HT1080 (cell line): Measurements from ENCODE around the gene LCTL. TPM values are rescaled to one million over a fixed set of nuclear protein-coding genes. Genes with fewer than 3 reads are reported as not detected.

ENCODE experiments used
- DNase-seq: peaks from one replicate; pipeline ENCODE4 v3.0.0-alpha.2; 2015; ENCODE audit warnings: low read depth
- polyA plus RNA-seq, 2 experiments: library from polyadenylated mRNA; depleted of rRNA; stranded (reverse); fragments of >200 nt; gene quantifications; 2 replicates each; pipeline ENCODE4 v1.2.3, GENCODE V29; 2015
- total RNA-seq: library from RNA; depleted of rRNA; stranded (reverse); fragments of >200 nt; shearing (Covaris generic); gene quantifications from 2 replicates; pipeline ENCODE4 v1.2.3, GENCODE V29; 2014; rRNA removed

LCTL gene, protein sequence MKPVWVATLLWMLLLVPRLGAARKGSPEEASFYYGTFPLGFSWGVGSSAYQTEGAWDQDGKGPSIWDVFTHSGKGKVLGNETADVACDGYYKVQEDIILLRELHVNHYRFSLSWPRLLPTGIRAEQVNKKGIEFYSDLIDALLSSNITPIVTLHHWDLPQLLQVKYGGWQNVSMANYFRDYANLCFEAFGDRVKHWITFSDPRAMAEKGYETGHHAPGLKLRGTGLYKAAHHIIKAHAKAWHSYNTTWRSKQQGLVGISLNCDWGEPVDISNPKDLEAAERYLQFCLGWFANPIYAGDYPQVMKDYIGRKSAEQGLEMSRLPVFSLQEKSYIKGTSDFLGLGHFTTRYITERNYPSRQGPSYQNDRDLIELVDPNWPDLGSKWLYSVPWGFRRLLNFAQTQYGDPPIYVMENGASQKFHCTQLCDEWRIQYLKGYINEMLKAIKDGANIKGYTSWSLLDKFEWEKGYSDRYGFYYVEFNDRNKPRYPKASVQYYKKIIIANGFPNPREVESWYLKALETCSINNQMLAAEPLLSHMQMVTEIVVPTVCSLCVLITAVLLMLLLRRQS
- 14.5 and 14.6 TPM in 2 replicates for total RNA-seq
- 6.9 and 7.8 TPM in 2 replicates for polyA plus RNA-seq (2015; cell fraction: cytosol; rRNA removed)
- polyA plus RNA-seq (2015; cell fraction: nucleus; rRNA removed) = 6.9 and 8.7 TPM in 2 replicates

DNA sequence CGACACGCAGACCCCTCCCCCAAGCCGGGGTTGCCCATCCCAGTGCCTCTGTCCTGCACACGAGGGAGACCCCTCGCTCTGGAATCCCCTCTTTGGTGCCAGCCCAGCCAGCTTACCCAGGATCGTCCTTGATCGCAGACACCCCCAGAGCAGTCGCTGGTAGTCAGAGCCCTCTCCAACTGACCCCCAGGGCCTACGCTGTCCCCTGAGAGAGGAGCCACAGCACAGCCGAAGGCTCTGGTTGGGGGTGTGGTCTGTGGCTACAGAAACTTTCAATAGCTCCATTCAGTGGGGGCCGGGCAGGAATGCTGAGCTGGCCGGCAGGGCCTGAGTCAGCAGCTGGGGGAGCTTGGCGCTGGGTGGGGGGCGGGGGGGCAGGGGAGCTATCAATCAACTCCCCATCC lies at the start of gene LCTL:
Gene LCTL, minus strand, starts transcription at position 258 of the 404 bp plus-strand sequence. CDS start 633 bp downstream, outside the sequence.
- peak; percentile 83 for DNase-seq

DNA sequence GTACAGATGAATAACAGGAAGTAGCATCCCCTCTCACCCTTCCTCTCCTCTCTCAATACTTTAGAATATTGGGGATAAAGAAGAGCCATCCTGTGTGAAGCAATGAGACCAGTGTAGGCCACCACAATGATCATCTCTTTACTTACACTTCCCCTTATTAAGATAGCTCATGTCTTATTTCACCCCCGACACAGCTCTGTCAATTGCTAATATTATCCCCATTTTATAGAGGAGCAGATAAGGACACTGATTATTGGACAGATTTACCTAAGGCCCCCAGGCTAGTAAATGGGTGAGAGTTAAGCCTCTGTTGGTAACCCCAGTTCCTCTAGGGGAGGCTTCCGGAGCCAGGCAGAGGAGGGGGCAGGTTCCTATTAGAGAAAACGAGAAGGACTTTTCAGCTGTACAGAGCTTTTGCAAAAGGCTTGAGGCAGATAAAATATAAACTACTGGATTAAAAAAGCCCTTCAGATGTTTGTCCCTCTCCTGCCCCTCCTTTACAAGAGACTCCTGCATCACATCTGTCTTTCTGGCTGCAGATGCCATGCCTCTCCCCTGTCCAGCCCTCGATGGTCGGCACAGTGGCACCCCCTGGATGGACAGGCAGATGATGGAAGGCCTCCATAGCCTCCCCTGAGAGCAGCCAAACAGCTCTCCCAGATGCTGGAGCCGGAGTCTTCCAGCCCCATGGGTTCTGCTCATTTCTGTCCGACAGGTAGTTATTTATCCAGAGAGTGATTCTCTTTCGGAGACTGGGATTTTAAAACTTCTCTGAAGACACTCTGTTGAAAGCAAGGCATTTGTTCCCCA lies 49.4 kb upstream of the LCTL start:
- DNase-seq = no peak

DNA sequence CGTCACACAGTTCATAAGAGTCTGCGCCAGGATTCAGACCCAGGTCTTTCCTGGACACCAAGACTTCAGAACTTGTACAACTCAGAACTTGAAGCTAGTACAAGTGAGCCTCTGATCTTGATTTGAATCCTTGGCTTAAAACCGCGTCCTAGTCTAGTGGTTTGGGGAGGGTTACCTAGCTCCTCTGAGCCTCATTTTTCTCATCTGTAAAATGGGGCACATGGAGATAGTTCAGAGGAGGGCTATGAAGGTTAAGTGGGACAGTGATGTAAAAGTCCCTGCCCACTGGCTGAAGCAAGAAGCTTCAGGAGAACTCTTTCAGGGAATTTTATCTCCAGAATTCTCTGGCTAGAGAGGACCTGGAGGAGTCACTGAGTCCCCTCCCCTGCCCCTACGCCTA lies 48.7 kb upstream of the LCTL start:
- DNase-seq = no peak

DNA sequence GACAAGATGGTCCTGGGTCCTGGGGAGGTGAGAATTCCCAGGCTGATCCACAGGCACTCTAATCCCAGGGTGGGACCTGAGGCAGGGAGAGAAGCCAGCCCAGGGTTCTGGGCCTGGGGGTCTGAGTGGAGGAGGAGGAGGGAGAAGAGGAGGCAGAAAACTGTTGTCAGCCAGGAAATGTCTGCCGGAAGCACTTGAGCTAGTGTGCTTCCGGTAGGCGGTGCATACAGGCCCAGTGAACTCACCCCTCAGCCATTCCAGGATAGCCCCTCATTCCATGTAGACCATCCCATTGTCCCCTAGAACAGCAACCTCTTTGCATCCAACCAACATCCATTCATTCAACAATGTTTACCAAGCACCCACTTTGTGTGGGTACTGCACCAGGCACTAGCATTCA lies 47.9 kb upstream of the LCTL start:
- DNase-seq = no peak

DNA sequence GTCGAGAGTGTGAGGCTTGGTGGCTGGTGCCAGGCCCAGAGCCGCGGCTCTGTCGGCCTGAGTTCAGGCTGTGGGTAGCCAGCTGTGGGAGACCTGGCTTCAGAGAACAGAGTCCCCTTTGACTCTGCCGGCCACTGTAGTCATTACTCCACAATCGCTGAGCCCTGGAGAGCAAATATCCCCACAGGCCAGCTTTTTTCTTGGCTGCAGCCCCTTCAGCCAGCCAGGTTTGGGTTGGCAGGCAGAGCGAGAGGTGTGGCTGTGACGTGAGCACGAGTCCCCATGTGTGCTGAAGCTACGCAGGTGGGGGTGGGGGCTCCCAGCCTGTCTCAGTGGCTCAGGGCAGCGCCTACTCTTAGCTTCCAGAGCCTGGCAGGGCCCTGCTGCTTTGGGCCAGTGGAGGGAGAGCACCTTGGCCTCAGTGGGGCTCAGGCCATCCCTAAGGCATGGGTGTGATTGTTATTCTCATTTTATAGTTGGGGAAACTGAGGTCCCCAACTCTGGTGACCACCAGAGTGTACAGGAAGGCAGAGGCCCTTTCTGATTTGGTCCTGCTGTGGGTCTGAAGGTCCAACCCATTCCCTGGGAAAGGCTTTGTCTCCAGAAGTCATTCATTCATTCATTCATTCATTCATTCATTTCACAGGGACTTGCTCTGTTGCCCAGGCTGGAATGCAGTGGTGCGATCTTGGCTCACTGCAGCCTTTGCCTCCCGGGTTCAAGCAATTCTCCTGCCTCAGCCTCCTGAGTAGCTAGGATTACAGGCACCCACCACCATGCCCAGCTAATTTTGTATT lies 45.7 kb upstream of the LCTL start:
- DNase-seq = no peak

DNA sequence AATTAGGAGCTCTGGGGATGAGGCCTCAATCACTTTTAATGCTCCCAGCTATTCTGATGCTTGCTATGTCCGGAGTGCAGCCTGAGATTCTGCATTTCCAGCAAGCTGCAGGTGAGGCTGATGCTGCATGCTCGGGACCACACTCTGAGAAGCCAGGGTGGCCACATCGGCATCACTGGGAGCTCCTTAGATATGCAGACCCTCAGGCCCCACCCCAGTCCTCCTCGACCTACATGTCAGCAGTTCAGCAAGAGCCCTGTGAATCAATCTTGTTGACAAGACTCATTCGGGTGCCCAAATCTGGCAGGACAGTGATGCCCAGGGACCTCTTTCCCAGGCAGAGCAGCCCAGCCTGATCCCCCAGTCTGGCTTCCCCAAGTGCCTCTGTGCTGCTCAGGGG lies 44.1 kb upstream of the LCTL start:
- no peak for DNase-seq

DNA sequence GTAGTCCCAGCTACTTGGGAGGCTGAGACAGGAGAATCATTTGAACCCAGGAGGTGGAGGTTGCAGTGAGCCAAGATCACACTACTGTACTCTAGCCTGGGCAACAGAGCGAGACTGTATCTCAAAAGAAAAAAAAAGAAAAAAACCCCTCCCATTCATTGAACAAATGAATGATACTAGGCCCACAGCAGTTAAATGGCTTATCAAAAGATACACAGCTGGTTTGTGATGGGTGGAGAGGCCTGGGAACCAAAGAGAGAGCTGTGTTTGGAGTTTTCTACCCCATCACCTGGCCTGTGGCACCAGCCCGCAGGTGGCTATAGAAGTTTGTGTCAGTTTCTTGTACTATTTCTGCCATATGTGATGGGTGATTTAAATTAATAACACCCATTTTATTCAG lies 43.1 kb upstream of the LCTL start:
- DNase-seq = no peak

DNA sequence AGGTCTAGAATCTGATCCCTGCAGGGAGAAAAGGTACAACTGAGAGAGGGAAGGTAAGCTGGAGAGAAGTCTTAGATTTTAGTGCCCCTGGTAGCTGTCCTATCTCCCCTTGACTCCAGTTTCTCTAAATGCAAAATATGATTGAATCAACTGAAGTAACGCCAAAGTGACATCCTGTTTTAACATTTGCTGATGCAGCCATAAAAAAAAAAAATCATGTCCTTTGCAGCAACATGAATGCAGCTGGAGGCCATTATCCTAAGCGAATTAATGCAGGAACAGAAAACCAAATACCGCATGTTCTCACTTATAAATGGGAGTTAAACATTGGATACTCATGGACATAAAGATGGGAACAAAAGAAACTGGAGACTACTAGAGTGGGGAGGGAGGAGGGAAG lies 42.4 kb upstream of the LCTL start:
- DNase-seq = no peak

DNA sequence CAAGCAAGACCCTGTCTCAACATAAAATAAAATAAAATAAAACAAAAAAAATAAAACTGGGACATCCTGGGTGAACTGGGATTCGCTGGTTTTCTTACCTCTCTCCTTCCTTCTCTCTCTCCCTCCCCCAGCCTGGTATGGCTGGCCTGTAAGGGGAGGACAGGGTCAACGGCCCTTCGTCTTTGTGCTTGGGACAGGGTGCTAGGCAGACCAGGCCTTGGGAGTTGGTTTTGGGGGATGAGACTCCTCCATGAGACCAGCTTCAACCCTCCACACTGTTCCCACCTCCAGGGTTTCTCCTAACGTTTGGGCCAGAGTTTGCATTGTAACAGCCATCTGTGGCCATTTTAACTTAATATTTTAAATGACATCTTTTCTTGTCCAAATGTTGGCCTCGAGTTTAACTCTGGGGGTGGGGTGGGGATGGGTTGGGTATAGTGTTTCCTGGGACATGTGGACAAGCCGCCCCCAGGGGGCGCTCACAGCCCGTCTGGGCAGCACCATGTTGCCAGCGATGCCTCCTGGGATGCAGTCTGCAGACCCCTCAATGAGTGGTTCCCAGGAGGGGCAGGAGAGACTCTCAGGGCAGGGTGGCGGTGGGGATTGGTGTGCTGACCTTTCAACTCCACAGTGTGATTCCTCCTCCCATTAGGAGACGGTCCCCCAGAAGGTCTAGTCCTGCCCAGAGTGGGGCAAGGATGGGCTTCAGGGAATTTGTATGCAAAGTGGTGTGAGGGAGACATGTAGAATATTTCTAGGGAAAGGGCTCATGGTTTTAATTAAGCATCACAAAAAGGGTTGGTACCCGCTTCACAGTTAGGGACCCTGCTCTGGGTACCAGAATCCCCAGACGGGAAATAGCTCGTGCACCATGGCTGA lies 37.7 kb upstream of the LCTL start:
- DNase-seq = peak; percentile 43

DNA sequence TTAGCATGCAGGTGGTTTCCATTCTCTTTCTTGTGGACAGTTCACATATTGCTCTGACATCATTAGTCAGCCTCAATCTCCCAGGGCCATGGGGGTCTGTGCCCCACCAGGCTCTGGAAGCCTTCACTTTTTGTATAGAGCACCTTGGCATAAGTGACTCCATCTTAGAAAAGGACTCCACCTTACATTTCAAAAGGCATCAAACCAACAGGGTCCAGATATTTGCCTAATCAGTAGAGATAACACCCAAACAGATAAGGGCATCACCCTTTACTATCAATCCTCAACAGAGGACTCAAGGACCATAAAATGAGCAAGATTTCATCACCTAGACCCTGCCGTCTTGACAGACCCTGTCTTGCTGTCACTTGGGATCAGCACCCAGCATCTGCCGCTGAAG lies 35.7 kb upstream of the LCTL start:
- DNase-seq = no peak

DNA sequence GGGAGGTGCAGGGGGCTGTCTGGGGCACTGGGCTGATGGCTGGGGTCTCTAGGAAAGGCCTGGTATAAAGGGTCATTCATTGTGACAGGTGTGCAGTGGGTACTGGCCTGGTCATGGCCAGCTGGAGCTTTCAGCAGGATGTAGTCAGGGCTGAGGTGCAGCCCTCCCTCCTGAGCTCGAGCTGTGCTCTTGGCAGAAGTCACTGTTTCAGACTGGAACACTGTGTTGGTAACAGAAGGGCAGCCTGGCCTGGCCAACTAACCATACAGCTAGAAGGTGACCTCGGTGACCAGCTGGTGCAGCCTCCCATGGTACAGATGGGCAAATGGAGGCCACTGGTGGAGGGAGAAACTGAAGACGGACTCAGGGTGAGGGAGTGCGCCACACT lies 34.4 kb upstream of the LCTL start:
- no peak for DNase-seq

DNA sequence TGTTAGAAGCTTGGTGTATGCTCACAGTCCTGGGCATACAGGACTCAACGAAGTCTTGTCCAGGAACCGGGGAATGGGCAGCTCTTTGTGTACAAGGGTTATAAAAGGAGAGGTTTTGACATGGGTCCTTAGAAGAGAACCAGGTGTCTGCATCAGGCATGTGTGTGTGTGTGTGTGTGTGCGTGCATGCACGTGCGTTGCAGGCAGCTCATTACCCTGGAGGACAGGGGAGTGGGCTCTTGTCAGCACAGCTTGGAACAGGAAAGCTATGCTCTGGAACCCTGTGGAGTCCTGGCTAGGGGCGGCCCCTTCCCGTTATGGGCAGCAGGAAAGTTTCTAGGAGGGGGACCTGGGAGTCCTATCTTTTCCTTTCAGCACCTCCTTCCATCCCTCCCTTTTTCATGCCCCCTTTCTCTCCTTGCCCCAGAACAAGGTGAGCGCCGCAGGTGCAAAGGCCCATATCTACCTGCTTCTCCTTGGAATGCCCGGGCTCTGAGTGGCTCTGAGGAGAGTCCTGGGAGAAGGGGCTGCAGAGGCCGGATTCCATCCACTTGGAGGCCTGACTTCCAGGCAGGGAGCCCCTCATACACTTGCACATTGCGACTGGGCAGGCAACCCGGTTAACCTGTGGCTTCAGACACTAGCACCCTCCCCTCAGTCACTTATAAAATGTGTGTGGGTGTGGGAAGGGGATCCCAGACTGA lies 33.9 kb upstream of the LCTL start:
- DNase-seq = no peak

DNA sequence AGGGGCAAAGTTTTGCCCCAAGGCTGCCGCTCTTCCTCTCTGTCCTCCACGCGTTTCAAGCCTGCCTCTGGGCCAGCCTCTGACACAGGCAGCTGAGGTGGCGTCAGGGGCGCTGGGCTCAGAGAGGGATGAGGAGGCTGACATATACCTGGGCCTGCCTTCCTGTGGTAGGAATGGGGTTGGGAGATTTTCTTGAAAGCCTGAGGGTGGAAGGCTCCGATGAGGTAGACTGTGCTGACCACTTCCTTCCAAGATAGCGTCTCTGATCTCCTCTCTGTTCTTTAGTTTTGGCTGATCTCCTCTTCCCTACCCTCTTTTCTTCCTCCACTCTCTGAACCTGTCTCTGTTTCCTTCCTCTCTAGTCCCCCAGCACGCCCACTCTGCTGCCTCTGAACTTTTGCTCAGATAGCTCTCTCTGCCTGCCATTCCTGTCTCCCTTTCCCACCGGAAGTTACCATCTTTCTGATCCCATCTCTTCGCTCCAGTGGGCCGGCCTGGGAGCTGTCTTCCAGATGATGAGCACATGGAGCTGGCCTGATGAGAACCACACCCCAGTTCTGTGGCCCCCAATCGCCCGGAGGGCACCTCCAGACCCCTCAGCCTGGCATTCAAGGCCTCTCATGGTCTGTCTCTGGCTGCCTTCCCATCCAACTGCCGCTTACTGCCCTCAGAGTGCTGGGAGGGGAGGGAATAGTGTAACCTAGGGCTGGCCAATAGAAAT lies 32.5 kb upstream of the LCTL start:
- DNase-seq = no peak

DNA sequence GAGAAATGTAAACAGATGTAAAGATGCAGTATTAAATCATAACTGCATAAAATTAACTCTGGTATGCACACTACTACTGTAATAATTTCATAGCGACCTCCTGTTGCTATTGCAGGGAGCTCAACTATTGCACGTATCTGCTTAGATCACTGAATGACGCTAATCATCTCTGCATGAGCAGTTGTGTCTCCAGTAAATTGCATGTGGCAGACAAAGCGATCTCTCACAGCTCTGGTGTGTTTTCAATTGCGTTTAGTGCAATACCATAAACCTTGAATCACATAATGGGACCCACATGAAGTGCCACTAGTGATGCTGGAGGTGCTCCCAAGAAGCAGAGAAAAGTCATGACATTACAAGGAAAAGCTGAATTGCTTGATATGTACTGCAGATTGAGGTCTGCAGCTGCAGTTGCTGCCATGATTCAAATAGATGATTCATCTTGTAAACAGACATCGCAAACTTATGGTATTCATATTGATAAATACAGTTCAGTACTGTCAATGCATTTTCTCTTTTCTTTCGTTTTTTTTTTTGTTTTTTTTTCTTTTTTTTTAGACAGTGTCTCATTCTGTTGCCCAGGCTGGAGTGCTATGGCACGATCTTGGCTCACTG lies 30.2 kb upstream of the LCTL start:
- DNase-seq = no peak

DNA sequence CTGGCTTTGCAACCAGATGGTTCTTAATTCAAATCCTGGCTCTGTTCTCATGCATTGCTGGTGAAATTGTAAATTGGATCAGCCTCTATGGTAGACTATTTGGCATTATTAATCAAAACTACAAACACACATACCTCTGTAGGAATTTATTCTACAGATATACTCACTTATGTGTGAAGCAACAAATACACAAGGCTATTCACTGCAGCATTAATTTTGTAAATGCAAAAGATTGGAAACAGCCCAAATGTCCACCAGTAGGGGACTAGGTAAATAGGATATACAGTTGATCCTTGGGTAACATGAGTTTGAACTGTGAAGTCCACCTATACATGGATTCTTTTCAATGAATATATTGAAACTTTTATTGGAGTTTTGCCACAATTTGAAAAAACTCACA lies 29.5 kb upstream of the LCTL start:
- DNase-seq = no peak

DNA sequence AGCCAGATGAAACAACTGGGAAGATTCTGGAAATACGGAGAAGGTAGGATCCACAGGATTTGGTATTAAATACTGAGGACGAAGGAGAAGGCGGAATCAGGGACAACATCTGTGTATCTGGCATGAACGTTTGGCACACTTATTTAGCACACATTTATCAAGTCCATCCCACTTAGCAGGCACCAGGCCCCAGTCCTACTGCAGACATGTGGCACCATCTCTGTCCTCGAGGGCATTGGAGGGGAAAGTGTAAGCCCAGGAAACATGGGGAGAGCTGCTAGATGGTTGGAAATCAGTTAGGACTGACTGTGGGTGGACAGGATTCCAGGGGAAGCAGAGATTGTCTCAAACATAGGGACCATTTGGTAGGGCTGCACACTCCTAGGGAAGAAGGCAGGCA lies 29.0 kb upstream of the LCTL start:
- no peak for DNase-seq

DNA sequence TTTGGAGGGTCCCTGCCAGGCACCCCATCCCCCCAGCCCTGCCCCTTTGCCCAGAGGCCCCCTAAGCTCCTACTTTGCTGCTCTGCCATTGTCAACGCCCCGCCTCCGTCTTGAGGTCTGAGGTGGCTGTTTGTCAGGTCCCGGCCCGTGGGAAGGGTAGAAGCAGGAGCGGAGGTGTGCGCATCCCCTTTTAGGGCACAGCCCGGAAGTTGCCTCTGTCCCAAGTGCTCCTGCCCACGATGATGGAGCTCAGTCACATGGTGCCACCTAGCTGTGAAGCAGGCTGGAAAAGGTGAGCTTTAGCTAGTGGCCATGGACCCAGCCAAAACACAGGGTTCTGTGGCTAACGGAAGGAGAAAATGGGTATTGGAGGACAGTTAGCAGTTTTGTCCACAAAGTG lies 28.5 kb upstream of the LCTL start:
- no peak for DNase-seq

DNA sequence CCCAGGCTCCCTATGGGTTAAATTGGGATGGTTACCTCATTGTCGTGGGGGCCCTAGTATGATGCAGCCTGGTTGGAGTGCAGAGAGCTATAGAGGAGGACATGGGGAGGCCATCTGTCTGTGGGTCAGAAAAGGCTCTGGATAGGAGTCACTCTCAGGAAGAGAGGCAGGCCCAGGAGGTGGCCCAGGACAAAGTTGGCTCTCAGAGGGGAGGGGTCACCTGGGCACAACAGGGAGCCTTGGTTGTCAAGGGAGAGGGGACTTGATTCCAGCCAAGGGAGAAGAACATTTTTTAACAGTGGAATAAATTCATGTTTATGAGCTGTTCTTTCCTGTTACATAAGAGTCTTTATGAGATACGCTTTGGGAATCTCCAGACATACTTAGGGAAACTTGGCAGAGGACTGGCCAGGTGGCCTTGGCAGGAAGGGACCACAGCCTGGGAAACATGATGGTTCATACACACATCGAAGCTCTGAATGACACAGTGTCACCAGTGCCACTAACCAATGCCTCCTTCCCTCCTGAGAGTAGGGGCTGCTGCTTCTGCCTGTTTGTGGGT lies 27.5 kb upstream of the LCTL start:
- no peak for DNase-seq
